GM10248 (cell line): ENCODE data around the gene ALDH3A2.

Experiments
- CTCF ChIA-PET: fragments of 300-600 bp; sonication (Branson Sonifier 250); formaldehyde crosslinking; extraction: SDS; loops from one replicate; lab custom pipeline; 2021; ENCODE audit warnings: antibody characterized with exemption; lab: Yijun Ruan, JAX
- POLR2A ChIA-PET: fragments of 350-650 bp; sonication (Branson Sonifier 250); formaldehyde crosslinking; extraction: SDS; loops from one replicate; lab custom pipeline; 2020; ENCODE audit warnings: antibody characterized with exemption; lab: Yijun Ruan, JAX
- DNase-seq: peaks from one replicate; pipeline ENCODE4 v3.0.0; 2012; ENCODE audit errors: extremely low spot score
- TF ChIP-seq, protein P1 (sequence below): IDR thresholded peaks from 2 replicates; pipeline ENCODE4 v1.5.1; 2012; ENCODE audit warnings: mild to moderate bottlenecking, low read depth; ENCODE audit errors: extremely low read depth, missing control alignments, control extremely low read depth

Gene ALDH3A2

DNA sequence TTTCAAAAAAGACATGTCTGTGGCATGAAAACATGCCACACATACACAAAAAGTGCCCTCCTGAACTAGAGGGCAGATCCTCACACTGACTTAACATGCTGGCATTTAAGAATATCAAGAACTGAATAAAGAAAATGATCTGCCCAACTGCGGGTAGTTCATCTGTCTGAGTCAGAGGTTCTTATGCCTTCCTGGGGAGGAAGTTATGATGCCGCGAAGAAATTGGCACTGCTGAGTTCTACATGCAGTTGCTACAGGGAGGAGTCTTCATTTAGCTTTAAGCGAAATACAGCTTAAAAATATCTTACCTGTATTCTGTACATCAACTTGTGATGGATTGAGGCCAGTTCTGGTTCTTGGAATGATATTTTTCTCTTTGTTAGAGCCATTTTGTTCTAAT, 6.3 kb downstream of the ALDH3A2 start:
- DNase-seq = no peak
- POLR2A ChIA-PET = no interaction called here
- CTCF ChIA-PET = interaction anchor here (1.0 to 2.8 kb wide), 10 partner anchors 10 to 208 kb away, joined by 3 to 12 read pairs (median 4); no protein-coding TSS in a partner anchor
- TF ChIP-seq, protein P1, sequence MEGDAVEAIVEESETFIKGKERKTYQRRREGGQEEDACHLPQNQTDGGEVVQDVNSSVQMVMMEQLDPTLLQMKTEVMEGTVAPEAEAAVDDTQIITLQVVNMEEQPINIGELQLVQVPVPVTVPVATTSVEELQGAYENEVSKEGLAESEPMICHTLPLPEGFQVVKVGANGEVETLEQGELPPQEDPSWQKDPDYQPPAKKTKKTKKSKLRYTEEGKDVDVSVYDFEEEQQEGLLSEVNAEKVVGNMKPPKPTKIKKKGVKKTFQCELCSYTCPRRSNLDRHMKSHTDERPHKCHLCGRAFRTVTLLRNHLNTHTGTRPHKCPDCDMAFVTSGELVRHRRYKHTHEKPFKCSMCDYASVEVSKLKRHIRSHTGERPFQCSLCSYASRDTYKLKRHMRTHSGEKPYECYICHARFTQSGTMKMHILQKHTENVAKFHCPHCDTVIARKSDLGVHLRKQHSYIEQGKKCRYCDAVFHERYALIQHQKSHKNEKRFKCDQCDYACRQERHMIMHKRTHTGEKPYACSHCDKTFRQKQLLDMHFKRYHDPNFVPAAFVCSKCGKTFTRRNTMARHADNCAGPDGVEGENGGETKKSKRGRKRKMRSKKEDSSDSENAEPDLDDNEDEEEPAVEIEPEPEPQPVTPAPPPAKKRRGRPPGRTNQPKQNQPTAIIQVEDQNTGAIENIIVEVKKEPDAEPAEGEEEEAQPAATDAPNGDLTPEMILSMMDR = no peak

DNA sequence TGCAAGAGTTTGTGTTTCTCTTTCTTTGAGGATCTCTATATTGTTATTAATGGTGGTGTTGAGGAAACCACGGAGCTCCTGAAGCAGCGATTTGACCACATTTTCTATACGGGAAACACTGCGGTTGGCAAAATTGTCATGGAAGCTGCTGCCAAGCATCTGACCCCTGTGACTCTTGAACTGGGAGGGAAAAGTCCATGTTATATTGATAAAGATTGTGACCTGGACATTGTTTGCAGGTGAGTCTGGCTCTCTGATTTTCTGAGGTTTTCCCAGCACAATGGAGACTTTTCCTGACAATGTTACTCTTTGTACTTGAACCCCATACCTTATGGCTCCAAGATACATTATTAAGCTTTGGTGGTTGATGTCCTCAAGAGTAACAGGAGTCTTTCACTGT, 7.8 kb downstream of the ALDH3A2 start:
- CTCF ChIA-PET = interaction anchor here (1.3 to 2.8 kb wide), 7 partner anchors 8 to 209 kb away, joined by 3 to 19 read pairs (median 8); partner anchors contain the start of gene ALDH3A2

DNA sequence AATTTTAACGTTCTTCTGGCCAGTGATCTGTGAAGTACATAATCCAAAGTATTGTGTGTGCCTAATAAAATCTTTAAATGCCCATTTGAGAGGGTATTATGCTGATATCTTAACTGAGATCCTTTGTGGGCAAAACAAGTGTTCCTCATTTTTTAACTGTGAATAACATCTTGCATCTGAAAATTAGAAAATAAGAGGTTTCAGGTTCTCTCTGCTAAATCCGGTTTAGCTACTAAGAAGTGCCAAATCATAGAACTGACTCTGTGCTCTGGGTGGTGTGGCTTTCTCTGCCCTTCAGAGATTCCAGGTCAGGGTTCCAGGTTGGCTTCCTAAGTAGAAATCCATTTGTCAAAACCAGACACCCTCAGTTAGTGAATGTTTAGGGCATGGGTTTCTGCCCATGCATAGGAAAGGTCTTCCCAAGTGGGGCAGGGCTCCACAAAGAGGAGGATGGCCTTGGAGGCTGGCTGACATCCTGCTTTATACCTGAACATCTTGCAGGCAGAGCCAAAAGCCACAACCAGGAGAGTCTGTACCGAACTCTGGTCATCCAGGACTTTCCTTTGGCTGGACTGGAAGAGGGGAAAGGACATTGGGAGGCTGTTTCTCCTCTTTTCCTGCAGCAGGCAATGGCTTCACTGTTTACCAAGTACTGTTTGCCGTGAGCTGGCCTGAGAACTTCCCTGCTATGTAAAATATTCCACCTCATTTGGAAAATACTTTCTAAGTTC, 8.5 kb downstream of the ALDH3A2 start:
- ChIA-PET POLR2A (no interaction called here), CTCF (interaction anchor here (1.9 to 2.8 kb wide), 6 partner anchors 8 to 210 kb away, joined by 5 to 19 read pairs (median 10); partner anchors contain the start of gene ALDH3A2)
- TF ChIP-seq, protein P1 = no peak
- DNase-seq = no peak

More for the DNA sequence above, 7.8 kb downstream of the ALDH3A2 start:
- POLR2A ChIA-PET = no interaction called here
- DNase-seq = no peak
- TF ChIP-seq, protein P1 = no peak

DNA sequence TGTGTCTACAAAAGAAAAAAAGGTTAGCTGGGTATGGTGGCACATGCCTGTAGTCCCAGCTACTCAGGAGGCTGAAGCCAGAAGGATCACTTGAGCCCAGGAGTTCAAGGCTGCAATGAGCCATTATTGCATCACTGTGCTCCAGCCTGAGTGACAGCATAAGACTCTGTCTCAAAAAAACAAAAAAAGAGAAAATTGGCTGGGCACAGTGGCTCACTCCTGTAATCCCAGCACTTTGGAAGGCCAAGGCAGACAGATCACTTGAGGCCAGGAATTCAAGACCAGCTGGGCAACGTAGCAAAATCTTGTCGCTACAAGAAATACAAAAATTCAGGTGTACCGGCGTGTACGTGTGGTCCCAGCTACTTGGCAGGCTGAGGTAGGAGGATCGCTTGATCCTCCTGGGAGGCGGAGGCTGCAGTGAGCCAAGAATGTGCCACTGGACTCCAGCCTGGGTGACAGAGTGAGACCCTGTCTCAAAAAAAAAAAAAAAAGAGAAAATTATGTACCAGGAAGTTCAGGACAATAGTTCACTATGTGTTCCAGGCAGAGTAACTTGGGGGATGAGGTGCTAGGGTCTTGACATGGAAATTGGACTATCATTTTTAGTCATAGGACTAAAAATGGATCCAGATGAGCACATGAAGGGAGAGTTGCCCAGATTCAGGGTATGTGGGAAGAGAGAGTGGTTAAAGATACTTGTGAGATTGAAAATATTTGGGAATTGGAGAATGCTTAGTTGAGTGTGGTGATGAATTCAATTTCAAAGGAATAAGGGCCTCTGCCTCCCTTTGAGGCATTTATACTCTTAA, 11.0 kb downstream of the ALDH3A2 start:
- no peak for DNase-seq
- CTCF ChIA-PET = interaction anchor here (3.7 kb wide), 1 partner anchor 12 kb away, joined by 26 read pairs; the partner anchor contains the start of gene ALDH3A2

DNA sequence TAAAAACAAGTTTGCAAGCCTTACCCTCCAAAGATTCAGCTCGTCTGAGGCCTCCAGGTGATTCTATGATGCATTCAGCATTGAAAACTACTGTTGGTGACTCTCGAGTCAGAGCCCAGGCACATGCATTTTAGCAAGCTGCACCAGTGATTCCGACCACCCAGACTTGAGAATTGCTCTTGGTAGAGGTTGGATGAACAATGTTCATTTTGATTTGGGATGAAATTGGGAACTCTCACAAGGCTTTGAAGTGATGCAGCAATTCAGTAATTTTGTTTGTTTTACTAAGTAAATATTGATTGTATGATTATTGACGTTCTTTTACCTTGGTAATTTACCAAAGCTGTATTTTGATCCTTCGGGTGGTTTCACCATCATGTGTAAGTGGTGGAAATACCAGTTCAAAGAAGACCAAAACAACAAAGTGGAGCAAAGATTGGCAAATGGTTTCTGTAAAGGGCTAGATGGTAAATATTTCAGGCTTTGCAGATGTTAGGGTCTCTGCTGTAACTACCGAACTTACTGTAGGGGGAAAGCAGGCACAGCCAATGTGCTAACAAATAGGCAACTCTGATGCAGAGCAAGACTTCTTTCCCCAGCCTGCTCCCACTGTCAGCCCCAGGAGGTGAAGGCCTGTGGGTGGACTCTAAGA, 11.8 kb downstream of the ALDH3A2 start:
- TF ChIP-seq, protein P1 = no peak
- ChIA-PET POLR2A (interaction anchor here (1.4 kb wide), 1 partner anchor 12 kb away, joined by 4 read pairs; the partner anchor contains the start of gene ALDH3A2), CTCF (interaction anchor here (3.7 kb wide), 1 partner anchor 13 kb away, joined by 26 read pairs; the partner anchor contains the start of gene ALDH3A2)
- DNase-seq = no peak

More for the DNA sequence above, 11.0 kb downstream of the ALDH3A2 start:
- POLR2A ChIA-PET = interaction anchor here (1.4 kb wide), 1 partner anchor 11 kb away, joined by 4 read pairs; the partner anchor contains the start of gene ALDH3A2
- TF ChIP-seq, protein P1 = no peak
